Type B pancreatic cell (in vitro differentiated cells): Measurements from ENCODE around the gene HPCAL1. TPM values are rescaled to one million over a fixed set of nuclear protein-coding genes. Genes with fewer than 3 reads are reported as not detected.

Source experiments
- DNase-seq: peaks from one replicate; pipeline ENCODE4 v3.0.0; 2021; ENCODE audit warnings: mixed read lengths; ENCODE audit not compliant: unreplicated experiment; ENCODE audit errors: extremely low spot score
- H3K27ac Mint-ChIP-seq: 2 replicates; pipeline ENCODE4 v1.8.0; 2021; ENCODE audit warnings: mild to moderate bottlenecking, mixed read lengths
- H3K27me3 Mint-ChIP-seq: 2 replicates; pipeline ENCODE4 v1.8.0; 2021; ENCODE audit warnings: mixed read lengths
- H3K36me3 Mint-ChIP-seq: 2 replicates; pipeline ENCODE4 v1.8.0; 2021; ENCODE audit warnings: mixed read lengths
- H3K4me1 Mint-ChIP-seq: one replicate; pipeline ENCODE4 v1.8.0; 2021; ENCODE audit warnings: mixed read lengths; ENCODE audit not compliant: unreplicated experiment
- H3K4me3 Mint-ChIP-seq: 2 replicates; pipeline ENCODE4 v1.8.0; 2021; ENCODE audit warnings: mild to moderate bottlenecking, mixed read lengths
- H3K9me3 Mint-ChIP-seq: 2 replicates; pipeline ENCODE4 v1.8.0; 2021; ENCODE audit warnings: mixed read lengths
- CTCF ChIP-seq: fragments of 200-600 bp; sonication (generic); conservative IDR thresholded peaks from 2 replicates; pipeline ENCODE4 v1.5.0; 2021; ENCODE audit warnings: antibody characterized with exemption, mild to moderate bottlenecking
- total RNA-seq: library from RNA; stranded (reverse); gene quantifications from 2 replicates; pipeline ENCODE4 v1.2.1, GENCODE V29; 2021; ENCODE audit warnings: low replicate concordance

HPCAL1 gene
- total RNA-seq, 1 donor from 2014 or later: 17.8 TPM

- no peaks in the 10 kb centered on the region for H3K36me3 Mint-ChIP-seq
- no peak overlapping the region for H3K4me3 Mint-ChIP-seq
- no peak for DNase-seq
- TF ChIP-seq CTCF: no peak
- H3K4me1 Mint-ChIP-seq: no peaks in the 10 kb centered on the region
- no peaks in the 10 kb centered on the region for H3K9me3 Mint-ChIP-seq
- H3K27me3 Mint-ChIP-seq: no peaks in the 10 kb centered on the region
- no peak overlapping the region for H3K27ac Mint-ChIP-seq
These were observed 167.4 kb downstream of the HPCAL1 start for GRCh38 chr2:10469955-10470608.

GRCh38 chr2:10471046-10471571 lies 168.4 kb downstream of the HPCAL1 start:
- no peak for TF ChIP-seq CTCF
- Mint-ChIP-seq H3K9me3 (no peaks in the 10 kb centered on the region), H3K27me3 (no peaks in the 10 kb centered on the region), H3K4me3 (no peak overlapping the region), H3K27ac (no peak overlapping the region), H3K4me1 (no peaks in the 10 kb centered on the region), H3K36me3 (no peaks in the 10 kb centered on the region)
- no peak for DNase-seq

- peaks cover 3% of the 10 kb centered on the region for H3K4me1 Mint-ChIP-seq
- no peak overlapping the region for H3K27ac Mint-ChIP-seq
- H3K9me3 Mint-ChIP-seq: no peaks in the 10 kb centered on the region
- H3K36me3 Mint-ChIP-seq: no peaks in the 10 kb centered on the region
- TF ChIP-seq CTCF: no peak
- no peak for DNase-seq
- H3K27me3 Mint-ChIP-seq: no peaks in the 10 kb centered on the region
- H3K4me3 Mint-ChIP-seq: no peak overlapping the region
These were observed 169.3 kb downstream of the HPCAL1 start for GRCh38 chr2:10471955-10472354.

- Mint-ChIP-seq H3K4me3 (no peak overlapping the region), H3K9me3 (no peaks in the 10 kb centered on the region), H3K4me1 (peaks cover 12% of the 10 kb centered on the region), H3K27me3 (no peaks in the 10 kb centered on the region), H3K36me3 (no peaks in the 10 kb centered on the region), H3K27ac (no peak overlapping the region)
- no peak for TF ChIP-seq CTCF
- no peak for DNase-seq
These were observed 170.5 kb downstream of the HPCAL1 start for GRCh38 chr2:10473121-10473756.

- Mint-ChIP-seq H3K9me3 (no peaks in the 10 kb centered on the region), H3K4me1 (peaks cover 12% of the 10 kb centered on the region), H3K36me3 (no peaks in the 10 kb centered on the region), H3K27me3 (no peaks in the 10 kb centered on the region), H3K27ac (no peak overlapping the region), H3K4me3 (no peak overlapping the region)
- TF ChIP-seq CTCF: no peak
- DNase-seq: no peak
These were observed 172.6 kb downstream of the HPCAL1 start for GRCh38 chr2:10475221-10475722.
